GM23338 (cell line): Measurements from ENCODE around the gene IL36B. TPM values are rescaled to one million over a fixed set of nuclear protein-coding genes. Genes with fewer than 3 reads are reported as not detected.

ENCODE experiments used
- ATAC-seq: fragments of 200-7000 bp; cut with Tn5 transposase; 3 replicates; pipeline ENCODE4 v1.9.1; 2020
- DNase-seq: peaks from one replicate; pipeline ENCODE4 v3.0.0-alpha.2; 2015; ENCODE audit warnings: low spot score
- H2AFZ ChIP-seq: fragments of 200-600 bp; sonication (generic); 2 replicates; pipeline ENCODE4 v1.8.0; 2016; ENCODE audit warnings: antibody characterized with exemption, mild to moderate bottlenecking, moderate library complexity
- H3F3A ChIP-seq: fragments of 200-600 bp; sonication (generic); replicated peaks from 2 replicates; pipeline ENCODE4 v1.8.0; 2017; ENCODE audit warnings: antibody characterized with exemption, mixed run types, low read depth
- H3K27ac ChIP-seq: fragments of 200-600 bp; sonication (generic); 2 replicates; pipeline ENCODE4 v1.6.1; 2016; ENCODE audit warnings: low read depth
- H3K27me3 ChIP-seq: fragments of 200-600 bp; sonication (generic); 2 replicates; pipeline ENCODE4 v1.8.0; 2016; ENCODE audit warnings: mild to moderate bottlenecking, mixed run types, moderate library complexity; ENCODE audit not compliant: insufficient read depth
- H3K36me3 ChIP-seq: fragments of 200-600 bp; sonication (generic); 2 replicates; pipeline ENCODE4 v1.8.0; 2016; ENCODE audit warnings: mild to moderate bottlenecking; ENCODE audit not compliant: insufficient read depth
- H3K4me1 ChIP-seq: fragments of 200-600 bp; sonication (generic); 2 replicates; pipeline ENCODE4 v1.8.0; 2016; ENCODE audit warnings: mild to moderate bottlenecking, moderate library complexity; ENCODE audit not compliant: insufficient read depth
- H3K4me2 ChIP-seq: fragments of 200-600 bp; sonication (generic); 2 replicates; pipeline ENCODE4 v1.7.1; 2017; ENCODE audit warnings: mixed run types
- H3K4me3 ChIP-seq: fragments of 200-600 bp; sonication (generic); 2 replicates; pipeline ENCODE4 v1.6.1; 2016; ENCODE audit warnings: mixed run types
- H3K79me2 ChIP-seq: fragments of 200-600 bp; sonication (generic); replicated peaks from 2 replicates; pipeline ENCODE4 v1.8.0; 2017; ENCODE audit warnings: mild to moderate bottlenecking; ENCODE audit not compliant: insufficient read depth
- H3K9me2 ChIP-seq: fragments of 200-600 bp; sonication (generic); 2 replicates; pipeline ENCODE4 v1.8.0; 2017; ENCODE audit not compliant: insufficient read depth
- H4K20me1 ChIP-seq: fragments of 200-600 bp; sonication (generic); replicated peaks from 2 replicates; pipeline ENCODE4 v1.8.0; 2017; ENCODE audit warnings: mild to moderate bottlenecking; ENCODE audit not compliant: insufficient read depth
- H3K27ac Mint-ChIP-seq: 2 replicates; pipeline ENCODE4 v1.8.0; 2020; ENCODE audit warnings: inconsistent platforms, mild to moderate bottlenecking, moderate library complexity, mixed read lengths
- H3K27me3 Mint-ChIP-seq: 3 replicates; pipeline ENCODE4 v1.8.0; 2022; ENCODE audit warnings: low read depth, mild to moderate bottlenecking, moderate library complexity, mixed read lengths, inconsistent platforms; ENCODE audit not compliant: insufficient read depth, poor library complexity
- H3K36me3 Mint-ChIP-seq: 3 replicates; pipeline ENCODE4 v1.8.0; 2021; ENCODE audit warnings: low read depth, mild to moderate bottlenecking, inconsistent platforms, moderate library complexity, mixed read lengths
- H3K4me1 Mint-ChIP-seq: 3 replicates; pipeline ENCODE4 v1.8.0; 2020; ENCODE audit warnings: mild to moderate bottlenecking, inconsistent platforms, mixed read lengths
- H3K4me3 Mint-ChIP-seq: 3 replicates; pipeline ENCODE4 v1.8.0; 2021; ENCODE audit warnings: moderate library complexity, mild to moderate bottlenecking, inconsistent platforms, mixed read lengths
- H3K9me3 Mint-ChIP-seq: 3 replicates; pipeline ENCODE4 v1.8.0; 2020; ENCODE audit warnings: moderate library complexity, mild to moderate bottlenecking, inconsistent platforms, mixed read lengths
- CREB1 ChIP-seq: fragments of 250-450 bp; sonication (Bioruptor Pico); IDR thresholded peaks from 2 replicates; pipeline ENCODE4 v1.5.0; 2020; ENCODE audit warnings: low read depth, mild to moderate bottlenecking, moderate library complexity
- CTCF ChIP-seq, 2 experiments: fragments of 200-600 bp in 1 of 2; sonication (generic) in 1 of 2; conservative IDR thresholded peaks; 2 replicates each; pipeline versions ENCODE4 v1.5.1 to v1.6.1; 2016 to 2017; ENCODE audit warnings: antibody characterized with exemption in 2 of 2, low read depth in 2 of 2, mild to moderate bottlenecking in 2 of 2, moderate library complexity in 1 of 2
- EZH2 ChIP-seq: fragments of 200-600 bp; sonication (generic); IDR thresholded peaks from one replicate; pipeline ENCODE4 v1.8.0; 2017; ENCODE audit warnings: antibody characterized with exemption, mild to moderate bottlenecking, low read depth; ENCODE audit not compliant: unreplicated experiment
- JUNB ChIP-seq: IDR thresholded peaks from one replicate; pipeline ENCODE4 v1.6.1; 2016; ENCODE audit warnings: antibody characterized with exemption; ENCODE audit not compliant: unreplicated experiment
- POLR2AphosphoS5 ChIP-seq: IDR thresholded peaks from 2 replicates; pipeline ENCODE4 v1.6.1; 2016; ENCODE audit warnings: antibody characterized with exemption, low read depth
- ZNF114 ChIP-seq: fragments of 250-450 bp; sonication (Bioruptor Pico); IDR thresholded peaks from 2 replicates; pipeline ENCODE4 v1.5.0; 2020; ENCODE audit warnings: mild to moderate bottlenecking, moderate library complexity
- ZNF331 ChIP-seq: fragments of 250-450 bp; sonication (Bioruptor Pico); IDR thresholded peaks from 2 replicates; pipeline ENCODE4 v1.5.0; 2020; ENCODE audit warnings: low read depth, mild to moderate bottlenecking, moderate library complexity
- ZNF462 ChIP-seq: fragments of 250-450 bp; sonication (Bioruptor Pico); IDR thresholded peaks from 2 replicates; pipeline ENCODE4 v1.5.0; 2020; ENCODE audit warnings: mild to moderate bottlenecking, moderate library complexity
- polyA plus RNA-seq: library from polyadenylated mRNA; unstranded; fragments of >200 nt; fragmentation: Nextera tagmentation; extraction: Ambion mirVana; gene quantifications from 2 replicates; pipeline ENCODE4 v1.2.1, GENCODE V29; 2016
- total RNA-seq: library from RNA; depleted of rRNA; stranded (reverse); fragments of >200 nt; shearing (Covaris generic); gene quantifications from 2 replicates; pipeline ENCODE4 v1.2.3, GENCODE V29; 2014

IL36B gene
- total and polyA plus RNA-seq, 2 experiments from 2014 or later = not detected

- TF ChIP-seq ZNF462 = no peak
Observed at GRCh38 chr2:113028112-113028511, 24.6 kb downstream of the IL36B start (continued).

- H3K27ac ChIP-seq = no peak overlapping the region
- no peaks in the 10 kb centered on the region for H3K36me3 Mint-ChIP-seq
- no peak overlapping the region for H3K4me3 Mint-ChIP-seq
- H3K27me3 Mint-ChIP-seq = peaks cover 5% of the 10 kb centered on the region
- ATAC-seq (no peak), DNase-seq (no peak)
- H3K9me3 Mint-ChIP-seq = no peaks in the 10 kb centered on the region; the same call in 1 of the 3 replicates
- no peaks in the 10 kb centered on the region for H3K27me3 ChIP-seq
- no peak for TF ChIP-seq ZNF462
- no peak for TF ChIP-seq POLR2AphosphoS5
- no peak for TF ChIP-seq CREB1
- TF ChIP-seq JUNB = no peak
- TF ChIP-seq EZH2 = no peak
- TF ChIP-seq ZNF331 (CRISPR knock-in tag) = no peak
- TF ChIP-seq ZNF114 (CRISPR knock-in tag) = no peak
- no peak for TF ChIP-seq CTCF (conservative IDR thresholded peaks at IDR 0.05; ENCODE audit: low read depth in 2 of 2)
- no peak overlapping the region for H3K4me3 ChIP-seq
- peaks cover 13% of the 10 kb centered on the region; the same call in 2 of the 3 replicates for H3K4me1 Mint-ChIP-seq
- H3K79me2 ChIP-seq = no peaks in the 10 kb centered on the region
- H3K4me1 ChIP-seq = peaks cover 5% of the 10 kb centered on the region; the same call in 1 of the 2 replicates
- no peak overlapping the region for H3K4me2 ChIP-seq
- no peaks in the 10 kb centered on the region for H3F3A ChIP-seq
- peak overlapping the region; percentile 63; the same call in 1 of the 2 replicates for H2AFZ ChIP-seq
- no peaks in the 10 kb centered on the region for H4K20me1 ChIP-seq
- peaks cover 16% of the 10 kb centered on the region; the same call in 1 of the 2 replicates for H3K9me2 ChIP-seq
- H3K36me3 ChIP-seq = no peaks in the 10 kb centered on the region
- H3K27ac Mint-ChIP-seq = no peak overlapping the region
Observed at GRCh38 chr2:113027691-113028090, 25.0 kb downstream of the IL36B start.
